Measurements from ENCODE around the gene ATP13A1. TPM values are rescaled to one million over a fixed set of nuclear protein-coding genes. Genes with fewer than 3 reads are reported as not detected.
"Not testable (repeated sequence)": the region's sequence is repeated elsewhere in the genome, so short reads cannot be mapped to it uniquely, and the experiment has no call there.

Gene ATP13A1
- total RNA-seq, 2 donors from 2014 or later, result 33.1 to 33.3 TPM

GRCh38 chr19:19668230-19669012 is 4.9 kb upstream of the ATP13A1 start, which contains the start of gene ZNF101:
ZNF101 (plus strand) TSS chr19:19668839; CDS start chr19:19668964, 125 bp downstream.
- intact Hi-C loops (cut with DNase I), result no loop called here
- DNase-seq (ENCODE audit: low spot score), result peak; percentile 98

- peak; percentile 42 for DNase-seq (ENCODE audit: low spot score)
- intact Hi-C loops (cut with DNase I), result not testable (repeated sequence)
Observed at GRCh38 chr19:19665420-19665948, 2.0 kb upstream of the ATP13A1 start.

GRCh38 chr19:19662871-19663255 is 613 bp downstream of the ATP13A1 start:
- DNase-seq (ENCODE audit: low spot score), result no peak
- intact Hi-C loops (cut with DNase I), result no loop called here

GRCh38 chr19:19662344-19662743 is 1.1 kb downstream of the ATP13A1 start:
- intact Hi-C loops (cut with DNase I), result no loop called here
- DNase-seq (ENCODE audit: low spot score), result peak; percentile 64

- intact Hi-C loops (cut with DNase I), result no loop called here
- peak; percentile 63 for DNase-seq (ENCODE audit: low spot score)
Observed at GRCh38 chr19:19661675-19662251, 1.7 kb downstream of the ATP13A1 start.

GRCh38 chr19:19661141-19661674 is 2.3 kb downstream of the ATP13A1 start:
- peak; percentile 53 for DNase-seq (ENCODE audit: low spot score)
- intact Hi-C loops (cut with DNase I), result no loop called here

- intact Hi-C loops (cut with DNase I), result no loop called here
- DNase-seq (ENCODE audit: low spot score), result peak; percentile 64
Observed at GRCh38 chr19:19659646-19660245, 3.7 kb downstream of the ATP13A1 start.

- peak; percentile 75 for DNase-seq (ENCODE audit: low spot score)
- intact Hi-C loops (cut with DNase I), result no loop called here
Observed at GRCh38 chr19:19657397-19657783, 6.1 kb downstream of the ATP13A1 start.

GRCh38 chr19:19656451-19657396 is 6.8 kb downstream of the ATP13A1 start:
- intact Hi-C loops (cut with DNase I), result no loop called here
- peak; percentile 68 for DNase-seq (ENCODE audit: low spot score)

- no peak for DNase-seq (ENCODE audit: low spot score)
- intact Hi-C loops (cut with DNase I), result no loop called here
Observed at GRCh38 chr19:19655641-19656343, 7.7 kb downstream of the ATP13A1 start.

- intact Hi-C loops (cut with DNase I), result no loop called here
- DNase-seq (ENCODE audit: low spot score), result no peak
Observed at GRCh38 chr19:19655051-19655594, 8.4 kb downstream of the ATP13A1 start.

GRCh38 chr19:19654441-19654840 is 9.0 kb downstream of the ATP13A1 start:
- DNase-seq (ENCODE audit: low spot score), result no peak
- intact Hi-C loops (cut with DNase I), result no loop called here

GRCh38 chr19:19653597-19654147 is 9.8 kb downstream of the ATP13A1 start:
- DNase-seq (ENCODE audit: low spot score), result no peak
- intact Hi-C loops (cut with DNase I), result no loop called here

- intact Hi-C loops (cut with DNase I), result no loop called here
- DNase-seq (ENCODE audit: low spot score), result no peak
Observed at GRCh38 chr19:19652482-19653295, 10.8 kb downstream of the ATP13A1 start.

- intact Hi-C loops (cut with DNase I), result no loop called here
- DNase-seq (ENCODE audit: low spot score), result no peak
Observed at GRCh38 chr19:19651076-19651475, 12.4 kb downstream of the ATP13A1 start.

- intact Hi-C loops (cut with DNase I), result no loop called here
- DNase-seq (ENCODE audit: low spot score), result no peak
Observed at GRCh38 chr19:19650331-19650730, 13.1 kb downstream of the ATP13A1 start.

- intact Hi-C loops (cut with DNase I), result no loop called here
- DNase-seq (ENCODE audit: low spot score), result no peak
Observed at GRCh38 chr19:19649580-19649995, 13.9 kb downstream of the ATP13A1 start.
